Ishikawa (cell line): ENCODE measurements around the gene ANKLE1.

ENCODE experiments used
- CREB1 ChIP-seq: IDR thresholded peaks from 2 replicates; pipeline ENCODE4 v1.6.1; 2012; ENCODE audit warnings: low read depth
- EP300 ChIP-seq: IDR thresholded peaks from 2 replicates; pipeline ENCODE4 v1.6.1; 2012; ENCODE audit warnings: borderline replicate concordance
- FOXM1 ChIP-seq: IDR thresholded peaks from 2 replicates; pipeline ENCODE4 v1.6.1; 2012; ENCODE audit warnings: low read depth, borderline replicate concordance
- NFIC ChIP-seq: IDR thresholded peaks from 2 replicates; pipeline ENCODE4 v1.6.1; 2012
- REST ChIP-seq: IDR thresholded peaks from 2 replicates; pipeline ENCODE4 v1.6.1; 2012; ENCODE audit warnings: low read depth, mild to moderate bottlenecking
- TCF12 ChIP-seq: IDR thresholded peaks from 2 replicates; pipeline ENCODE4 v1.6.1; 2012; ENCODE audit warnings: low read depth
- USF1 ChIP-seq: IDR thresholded peaks from 2 replicates; pipeline ENCODE4 v1.6.1; 2012
- YY1 ChIP-seq: IDR thresholded peaks from 2 replicates; pipeline ENCODE4 v1.6.1; 2012; ENCODE audit warnings: low read depth
- TF ChIP-seq, protein P1 (sequence below): IDR thresholded peaks from 2 replicates; pipeline ENCODE4 v1.6.1; 2012

DNA sequence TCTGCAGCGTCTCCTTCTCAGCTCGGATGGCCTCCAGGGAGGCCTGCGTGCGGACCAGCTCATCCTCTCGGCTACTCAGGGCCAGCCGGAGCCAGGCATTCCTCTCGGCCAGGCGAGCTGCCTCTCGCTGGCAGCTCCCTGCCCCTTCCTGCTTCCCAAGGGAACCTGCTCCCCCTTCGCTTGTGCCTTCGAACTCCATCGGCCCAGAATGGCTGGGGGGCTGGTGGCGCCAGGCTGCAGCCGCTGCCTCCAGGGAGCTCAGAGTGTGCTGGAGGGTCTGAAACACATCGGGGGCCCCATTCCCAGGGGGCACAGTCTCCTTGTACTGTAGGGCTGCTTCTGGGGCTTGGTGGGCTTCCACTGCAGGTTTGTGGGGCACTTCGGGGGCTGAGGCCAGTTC is 19.1 kb upstream of the ANKLE1 start:
- TF ChIP-seq FOXM1, result no peak
- no peak for TF ChIP-seq YY1
- TF ChIP-seq, protein P1, sequence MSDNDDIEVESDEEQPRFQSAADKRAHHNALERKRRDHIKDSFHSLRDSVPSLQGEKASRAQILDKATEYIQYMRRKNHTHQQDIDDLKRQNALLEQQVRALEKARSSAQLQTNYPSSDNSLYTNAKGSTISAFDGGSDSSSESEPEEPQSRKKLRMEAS, result no peak
- no peak for TF ChIP-seq REST
- no peak for TF ChIP-seq EP300
- no peak for TF ChIP-seq USF1
- TF ChIP-seq NFIC, result no peak
- TF ChIP-seq TCF12, result no peak
- no peak for TF ChIP-seq CREB1
